ENCODE results near the gene SPATA1.

GRCh38 chr1:84496498-84496897, 9.7 kb upstream of the SPATA1 start:
- TF ChIP-seq POLR2A (IDR thresholded peaks at IDR 0.05; ENCODE audit: low read depth, low read length) = no peak; the same call in 1 of the 2 replicates
- TF ChIP-seq POLR2AphosphoS5 (IDR thresholded peaks at IDR 0.05; ENCODE audit: low read depth, low read length) = no peak
- TF ChIP-seq TAF1 (IDR thresholded peaks at IDR 0.05; ENCODE audit: borderline replicate concordance, low read depth, low read length) = no peak
